Gastroesophageal sphincter (tissue), 3 donors: Measurements from ENCODE around the gene HYAL2.

ENCODE experiments used
- CTCF ChIP-seq, 4 experiments: fragments of 200-600 bp in 2 of 4; fragments of 450-650 bp in 2 of 4; sonication (generic) in 1 of 4; IDR thresholded peaks; one replicate each; pipeline ENCODE4 v1.5.1; 2017 to 2019; ENCODE audit warnings: antibody characterized with exemption in 4 of 4, mild to moderate bottlenecking in 2 of 4, moderate library complexity in 2 of 4
- POLR2A ChIP-seq, 2 donors: fragments of 450-650 bp; IDR thresholded peaks; one replicate each; pipeline ENCODE4 v1.6.1; 2017; ENCODE audit warnings: antibody characterized with exemption in 2 of 2, mild to moderate bottlenecking in 2 of 2, moderate library complexity in 1 of 2

GRCh38 chr3:50325497-50326181 is 3.1 kb upstream of the HYAL2 start:
- TF ChIP-seq CTCF (IDR thresholded peaks at IDR 0.05) (no peak), POLR2A (IDR thresholded peaks at IDR 0.05) (no peak)
